22Rv1 (cell line): ENCODE results near the gene LEUTX.
"Not testable (repeated sequence)": the region's sequence is repeated elsewhere in the genome, so short reads cannot be mapped to it uniquely, and the experiment has no call there.

ENCODE experiments used
- H3K27ac ChIP-seq: fragments of 450-650 bp; 2 replicates; pipeline ENCODE4 v1.5.1; 2017
- CTCF ChIP-seq: fragments of 450-650 bp; IDR thresholded peaks from 2 replicates; pipeline ENCODE4 v1.5.1; 2017; ENCODE audit warnings: mild to moderate bottlenecking
- ZFX ChIP-seq: fragments of 450-650 bp; IDR thresholded peaks from 2 replicates; pipeline ENCODE4 v1.6.1; 2017; ENCODE audit warnings: antibody characterized with exemption, borderline replicate concordance

LEUTX gene

DNA sequence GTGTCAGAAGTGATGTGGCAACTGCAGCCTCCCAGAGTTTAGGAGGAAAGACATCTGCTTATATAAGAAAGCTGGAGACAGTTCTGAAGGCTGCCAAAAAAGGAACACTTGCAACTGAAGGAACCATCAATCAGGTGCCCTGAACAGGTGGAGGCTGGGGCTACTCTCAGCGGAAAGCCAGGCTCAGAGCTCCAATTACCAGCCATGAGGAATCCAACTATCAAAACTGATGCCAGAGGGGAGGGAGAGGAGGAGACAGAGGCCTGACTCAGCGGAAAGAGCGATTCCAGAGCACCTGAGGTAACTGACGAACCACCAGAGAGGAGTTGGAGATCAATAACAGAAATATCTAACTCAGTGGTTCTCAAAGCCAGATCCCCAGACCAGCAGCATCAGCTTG lies 24.3 kb downstream of the LEUTX start:
- H3K27ac ChIP-seq: no peak overlapping the region
- no peak for TF ChIP-seq CTCF
- no peak for TF ChIP-seq ZFX

DNA sequence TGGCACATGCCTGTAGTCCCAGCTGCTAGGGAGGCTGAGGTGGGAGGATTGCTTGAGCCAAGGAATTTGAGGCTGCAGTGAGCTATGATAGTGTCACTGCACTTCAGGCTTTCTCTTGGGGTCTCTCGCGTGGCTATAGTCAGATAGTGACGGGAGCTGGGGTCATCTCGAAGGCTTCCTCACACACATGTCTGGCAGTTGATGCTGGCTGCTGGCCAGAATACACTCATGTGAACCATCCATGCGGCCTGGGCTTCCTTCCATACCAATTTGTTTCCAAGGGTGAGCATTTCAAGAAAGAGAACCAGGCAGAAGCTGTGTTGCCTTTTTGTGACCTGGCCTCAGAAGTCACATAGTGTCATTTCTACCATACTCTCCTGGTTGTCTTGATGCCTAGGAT lies 26.4 kb downstream of the LEUTX start:
- no peak overlapping the region for H3K27ac ChIP-seq
- no peak for TF ChIP-seq ZFX
- no peak for TF ChIP-seq CTCF

DNA sequence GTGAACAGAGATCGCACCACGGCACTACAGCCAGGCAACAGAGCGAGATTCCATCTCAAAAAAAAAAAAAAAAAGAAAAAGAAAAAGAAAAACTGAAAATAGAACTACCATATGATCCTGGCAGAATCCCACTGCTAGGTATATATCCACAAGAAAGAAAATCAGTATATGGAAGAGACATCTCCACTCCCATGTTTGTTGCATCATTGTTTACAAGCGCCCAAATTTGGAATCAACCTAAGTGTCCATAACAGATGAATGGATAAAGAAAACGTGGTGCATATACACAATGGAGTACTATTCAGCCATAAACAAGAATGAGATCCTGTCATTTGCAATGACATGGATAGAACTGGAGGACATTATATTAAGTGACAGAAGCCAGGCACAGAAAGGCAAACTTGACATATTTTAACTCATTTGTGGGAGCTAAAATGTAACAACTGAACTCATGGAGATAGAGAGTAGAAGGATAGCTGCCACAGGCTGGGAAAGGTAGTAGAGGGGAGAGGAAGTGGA lies 29.3 kb downstream of the LEUTX start:
- H3K27ac ChIP-seq: no peak overlapping the region
- TF ChIP-seq ZFX (no peak), CTCF (no peak)

GRCh38 chr19:39808688-39809087 lies 30.0 kb downstream of the LEUTX start:
- H3K27ac ChIP-seq: not testable (repeated sequence)

- TF ChIP-seq ZFX (no peak), CTCF (no peak)
- H3K27ac ChIP-seq: no peak overlapping the region
These were observed 30.7 kb downstream of the LEUTX start for GRCh38 chr19:39809368-39809767.

GRCh38 chr19:39810424-39810823 lies 31.8 kb downstream of the LEUTX start:
- H3K27ac ChIP-seq: no peak overlapping the region
- TF ChIP-seq CTCF (no peak), ZFX (no peak)

- H3K27ac ChIP-seq: no peak overlapping the region
- no peak for TF ChIP-seq ZFX
- no peak for TF ChIP-seq CTCF
These were observed 32.4 kb downstream of the LEUTX start for GRCh38 chr19:39811064-39811463.

GRCh38 chr19:39813264-39813993 lies 34.8 kb downstream of the LEUTX start:
- no peak overlapping the region for H3K27ac ChIP-seq
- no peak for TF ChIP-seq CTCF
- TF ChIP-seq ZFX: no peak

DNA sequence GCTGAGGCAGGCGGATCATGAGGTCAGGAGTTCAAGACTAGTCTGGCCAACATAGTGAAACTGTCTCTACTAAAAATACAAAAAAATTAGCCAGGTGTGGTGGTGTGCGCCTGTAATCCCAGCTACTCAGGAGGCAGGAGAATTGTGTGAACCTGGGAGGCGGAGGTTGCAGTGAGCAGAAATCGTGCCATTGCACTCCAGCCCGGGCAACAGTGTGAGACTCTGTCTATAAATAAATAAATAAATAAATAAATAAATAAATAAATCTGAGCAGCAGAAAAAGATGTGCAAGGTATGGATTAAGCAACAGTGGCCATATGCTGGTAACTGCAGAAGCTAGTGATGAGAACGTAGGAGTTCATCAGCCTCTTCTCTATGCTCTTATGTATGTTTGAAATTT lies 35.5 kb downstream of the LEUTX start:
- not testable (repeated sequence) for H3K27ac ChIP-seq
